ENCODE measurements around the gene IFIT1B.

IFIT1B gene

DNA sequence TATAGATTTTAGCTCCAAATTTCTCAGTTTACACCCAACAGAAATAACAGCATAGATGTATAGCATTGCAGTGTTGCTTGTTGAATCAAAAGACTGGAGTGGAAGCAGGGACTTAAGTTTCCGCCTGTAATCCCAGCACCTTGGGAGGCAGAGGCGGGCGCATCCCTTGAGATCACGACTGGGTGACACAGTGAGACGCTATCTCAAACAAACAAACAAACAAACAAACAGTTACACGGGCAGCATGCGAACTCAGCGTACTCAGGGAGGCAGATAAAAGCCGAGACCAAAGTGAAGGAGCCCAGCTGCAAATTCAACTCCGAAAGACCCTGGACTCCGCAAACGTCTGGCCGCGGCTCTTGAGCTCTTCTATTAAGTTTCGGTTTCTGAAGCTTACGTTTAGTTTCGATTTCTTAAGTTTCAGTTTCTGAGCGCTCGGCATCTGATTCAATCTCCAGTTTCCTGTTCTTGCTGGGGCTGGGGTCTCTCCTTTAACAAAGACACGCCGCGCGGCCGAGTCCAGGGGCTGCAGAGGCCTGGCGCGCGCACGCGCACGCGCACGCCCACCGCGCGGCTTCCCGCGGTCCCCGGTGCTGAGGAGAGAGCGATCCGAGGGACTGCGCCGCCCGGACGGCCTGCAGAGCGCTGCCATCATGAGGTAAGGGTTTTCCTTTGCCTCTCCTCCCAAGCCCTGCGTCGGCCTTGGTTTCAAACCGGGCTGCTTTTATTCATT lies 36.5 kb downstream of the IFIT1B start, which contains the start of gene IFIT5:
Gene IFIT5 (plus strand): TSS at position 423 of the 733 bp plus-strand sequence. CDS start 231 bp downstream, at position 654.
- peak; percentile 93 for DNase-seq

DNA sequence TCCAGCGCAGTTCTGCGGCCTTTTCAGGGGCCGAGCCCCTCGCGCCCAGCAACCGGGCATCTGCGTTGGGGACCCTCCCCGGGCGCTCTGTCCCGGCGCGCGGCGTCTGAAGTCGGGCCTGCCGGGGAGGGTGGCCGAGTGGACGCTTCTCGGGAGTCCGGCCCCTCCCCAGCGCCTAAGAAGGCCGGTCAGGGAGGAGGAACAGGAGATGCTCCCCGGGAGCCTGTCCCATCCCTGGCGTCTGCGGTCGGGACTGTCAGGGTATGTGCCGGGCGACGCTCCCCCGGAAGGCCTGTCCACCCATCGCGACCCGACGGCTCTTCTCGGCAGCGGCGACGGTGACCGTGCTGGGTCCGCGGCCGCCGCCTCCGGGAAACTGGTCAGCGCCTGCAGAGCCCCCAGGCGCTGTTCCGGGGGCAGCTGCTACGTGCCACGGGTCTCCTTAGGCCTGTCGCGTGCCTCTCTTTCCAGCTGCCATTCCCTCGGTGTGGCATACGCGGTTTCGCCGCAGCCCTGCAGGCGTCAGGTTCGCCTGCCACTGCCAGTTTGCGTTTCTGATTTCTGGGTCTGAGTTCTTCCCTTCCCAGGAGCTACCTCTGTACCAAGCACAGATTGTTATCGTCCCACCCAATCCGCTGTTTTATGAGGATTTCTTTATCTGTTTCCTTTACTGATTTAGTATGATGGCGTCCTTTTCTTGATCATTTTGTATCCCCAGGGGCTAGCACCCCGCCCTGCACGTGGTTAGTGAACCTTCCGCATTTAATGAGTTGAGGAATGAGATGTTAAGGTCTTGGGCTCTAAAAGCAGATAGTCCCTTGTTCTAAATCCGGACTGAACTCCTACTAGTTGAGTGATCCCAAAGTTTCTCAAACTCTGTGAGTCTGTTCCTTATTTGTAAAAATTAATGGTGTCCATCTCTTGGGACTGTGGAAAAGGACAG lies 37.3 kb downstream of the IFIT1B start:
- peak; percentile 81 for DNase-seq

DNA sequence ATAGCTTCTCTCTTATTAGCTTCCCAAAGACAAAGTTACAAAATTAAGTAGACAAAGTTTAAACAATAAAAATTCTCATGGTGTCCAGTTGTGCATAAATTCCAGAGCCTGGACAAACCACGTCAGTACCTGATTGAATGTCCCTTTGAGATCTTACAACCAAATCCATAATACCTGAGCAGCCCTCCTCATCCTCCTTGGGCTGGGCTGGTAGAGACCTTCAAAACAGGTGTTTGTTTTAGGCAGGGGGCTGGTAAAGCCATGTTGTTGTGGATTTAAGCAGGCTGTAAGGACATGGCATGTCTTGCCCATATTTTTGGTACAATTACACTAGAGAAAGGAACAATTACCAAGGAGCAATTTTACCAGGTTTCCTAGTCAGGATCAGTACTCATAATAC lies 38.6 kb downstream of the IFIT1B start:
- DNase-seq = no peak

DNA sequence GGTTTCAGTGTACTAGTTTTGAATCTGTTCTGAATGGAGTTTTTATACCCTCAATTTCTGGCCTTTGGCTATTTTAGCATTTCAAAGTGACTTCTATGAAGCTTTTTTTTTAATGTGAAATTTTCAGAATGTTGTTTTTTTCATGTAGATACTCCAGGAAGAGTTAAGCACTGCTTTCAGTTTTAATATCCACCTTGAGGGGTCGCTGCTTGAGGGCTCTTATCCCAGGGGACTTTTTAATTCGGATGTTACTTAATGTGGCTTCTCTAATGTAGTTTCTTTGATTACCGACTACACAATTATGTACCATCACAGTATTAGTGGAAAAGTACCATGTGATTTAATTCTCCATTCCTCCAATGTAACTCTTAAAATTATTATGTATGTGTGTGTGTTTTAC lies 41.7 kb downstream of the IFIT1B start:
- DNase-seq = no peak

DNA sequence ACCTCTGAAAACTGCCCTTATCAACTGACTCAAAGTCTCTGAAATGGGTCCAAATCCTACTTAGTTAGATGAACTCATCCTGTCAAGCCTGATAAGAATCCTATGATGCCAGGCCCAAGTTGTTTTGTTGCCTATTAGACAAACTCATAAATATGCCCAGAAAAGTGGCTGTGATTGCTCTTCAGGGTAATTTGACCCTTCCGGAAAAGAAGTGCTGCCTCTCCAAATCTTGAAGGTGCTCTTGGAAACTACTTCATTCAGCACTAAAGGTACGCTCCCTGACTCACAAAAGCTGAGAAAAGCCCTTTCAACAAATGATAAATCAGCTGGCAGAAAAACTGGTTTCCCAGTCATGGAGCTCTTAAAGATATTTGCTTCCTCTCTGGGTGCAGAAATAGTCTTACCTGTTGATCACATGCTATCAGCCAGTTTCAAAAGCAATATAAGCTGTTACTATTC lies 43.2 kb downstream of the IFIT1B start:
- no peak for DNase-seq

DNA sequence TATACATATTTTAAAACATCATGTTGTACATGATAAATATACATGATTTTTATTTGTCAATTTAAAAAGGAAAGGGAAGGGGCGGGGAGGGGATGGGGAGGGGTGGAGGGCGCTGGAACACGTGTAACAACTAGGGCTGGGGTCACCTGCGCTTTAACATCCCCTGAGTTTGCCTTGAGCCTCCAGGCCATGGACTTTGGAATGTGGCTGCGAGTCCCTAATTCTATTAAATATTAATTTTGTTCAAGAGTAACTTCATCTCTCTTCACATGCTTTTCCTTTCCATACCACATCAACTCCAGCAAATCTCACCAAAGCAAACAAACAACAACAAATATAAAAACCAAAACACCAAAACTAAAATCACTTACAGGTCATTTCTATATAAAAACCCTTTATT lies 47.1 kb downstream of the IFIT1B start:
- DNase-seq = no peak

DNA sequence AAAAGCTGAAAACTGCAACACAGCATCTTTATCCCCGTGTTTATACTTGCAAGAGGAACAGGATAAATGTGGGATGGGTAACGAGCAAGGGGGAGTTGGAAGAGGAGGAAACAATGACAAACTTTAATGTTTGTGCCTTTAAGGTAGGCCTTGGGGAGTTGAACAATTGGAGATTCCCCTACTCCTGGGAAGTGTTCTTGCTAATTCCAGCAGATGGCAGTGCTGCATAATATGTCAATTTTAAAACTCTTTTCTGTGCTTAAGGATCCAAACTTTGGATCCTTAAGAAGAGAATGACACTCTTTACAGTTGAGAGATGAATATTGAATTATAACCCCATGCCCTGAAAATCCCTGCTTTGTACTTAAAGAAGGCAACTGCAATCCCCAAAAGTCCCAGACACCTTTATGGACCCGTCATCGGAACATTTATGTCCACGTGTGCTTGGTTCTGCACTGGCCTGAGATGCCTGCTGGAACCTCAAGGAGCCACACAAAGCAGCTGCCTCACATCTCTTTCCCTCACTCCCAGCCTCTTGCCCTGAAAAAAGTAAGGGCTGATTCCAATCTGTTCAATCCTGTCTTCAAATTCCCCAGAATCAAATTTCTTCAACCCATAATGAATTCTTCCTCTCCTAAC lies 48.5 kb downstream of the IFIT1B start:
- peak; percentile 76 for DNase-seq

DNA sequence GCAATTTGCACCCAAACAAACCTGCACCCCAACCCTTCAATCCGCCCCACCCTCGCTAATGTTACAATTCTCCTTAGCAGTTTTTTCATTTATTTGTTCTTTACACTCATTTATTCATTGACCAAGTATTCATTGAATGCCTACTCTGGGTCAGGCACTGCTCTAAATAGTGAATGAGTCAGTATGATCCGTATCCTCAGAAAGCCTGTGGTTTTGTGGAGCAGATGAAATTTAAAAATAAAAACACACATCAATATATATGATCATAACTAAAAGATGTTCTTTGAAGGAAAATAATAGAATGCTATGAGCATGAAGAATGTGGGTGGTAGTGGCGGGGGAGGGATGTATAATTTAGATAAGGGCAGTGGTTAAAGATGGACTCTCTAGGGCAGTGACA lies 49.8 kb downstream of the IFIT1B start:
- DNase-seq = peak; percentile 28

DNA sequence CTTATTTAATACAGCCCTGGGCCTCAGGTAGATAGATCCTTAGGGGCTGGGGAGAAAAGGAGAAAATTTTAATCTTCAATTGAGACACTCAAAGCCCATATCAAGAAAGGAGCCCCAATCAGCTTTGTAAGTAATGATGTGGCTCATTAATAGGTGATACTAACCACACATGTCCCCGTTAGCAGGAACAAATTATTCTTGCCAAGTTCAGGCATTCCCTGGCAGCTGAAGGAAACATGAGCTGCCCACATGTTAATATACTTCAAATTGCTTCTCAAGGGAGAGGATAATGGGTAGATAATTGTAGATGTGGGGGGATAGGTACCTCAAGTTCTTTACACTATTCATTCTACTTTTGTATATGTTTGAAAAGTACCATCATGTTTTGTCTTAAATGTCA lies 51.0 kb downstream of the IFIT1B start:
- DNase-seq = no peak

DNA sequence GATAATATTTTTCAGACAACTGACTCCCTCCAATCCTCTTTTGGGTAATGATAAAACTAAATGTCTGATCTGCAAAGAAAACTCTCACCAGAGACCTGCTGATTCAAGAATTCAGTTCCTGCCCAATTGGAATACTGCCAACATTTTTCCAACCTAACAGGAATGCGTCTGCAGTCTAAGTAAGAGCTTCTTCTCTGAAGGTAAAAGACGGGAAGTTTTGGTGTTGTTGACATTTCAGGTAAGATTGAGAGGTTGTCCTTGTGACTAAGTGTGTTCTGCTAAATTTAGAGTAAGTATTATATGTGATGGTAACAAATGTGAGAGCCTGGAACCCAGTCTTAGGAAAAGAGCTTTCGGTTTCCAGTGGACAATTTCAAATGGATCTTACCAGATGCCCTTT lies 54.1 kb downstream of the IFIT1B start:
- DNase-seq = no peak
